Activated CD8-positive, alpha-beta memory T cell treated with anti-CD3 and anti-CD28 coated beads, Interleukin-2, amount 50 U/mL, for 1 hour (primary cell): ENCODE measurements around the gene TBX3.

ENCODE experiments used
- DNase-seq: peaks from one replicate; pipeline ENCODE4 v3.0.0-alpha.2; 2020; ENCODE audit errors: extremely low read depth

The TBX3 gene

GRCh38 chr12:114696443-114697242 is 12.7 kb upstream of the TBX3 start:
- no peak for DNase-seq

- DNase-seq = no peak
These were observed 11.3 kb upstream of the TBX3 start for GRCh38 chr12:114695305-114695592.

- no peak for DNase-seq
These were observed 10.7 kb upstream of the TBX3 start for GRCh38 chr12:114694436-114695304.

GRCh38 chr12:114693532-114693931 is 9.6 kb upstream of the TBX3 start:
- no peak for DNase-seq

- DNase-seq = no peak
These were observed 9.1 kb upstream of the TBX3 start for GRCh38 chr12:114693059-114693531.

GRCh38 chr12:114692186-114693058 is 8.4 kb upstream of the TBX3 start:
- DNase-seq = no peak

GRCh38 chr12:114691763-114692185 is 7.8 kb upstream of the TBX3 start:
- DNase-seq = no peak

- DNase-seq = no peak
These were observed 7.2 kb upstream of the TBX3 start for GRCh38 chr12:114691196-114691595.

GRCh38 chr12:114690267-114691135 is 6.5 kb upstream of the TBX3 start:
- DNase-seq = no peak

- DNase-seq = no peak
These were observed 5.4 kb upstream of the TBX3 start for GRCh38 chr12:114689075-114689994.

- no peak for DNase-seq
These were observed 4.4 kb upstream of the TBX3 start for GRCh38 chr12:114688256-114688845.

- no peak for DNase-seq
These were observed 3.8 kb upstream of the TBX3 start for GRCh38 chr12:114687802-114688201.

GRCh38 chr12:114686773-114687500 is 3.0 kb upstream of the TBX3 start:
- DNase-seq = no peak

- DNase-seq = no peak
These were observed 2.4 kb upstream of the TBX3 start for GRCh38 chr12:114686426-114686772.

GRCh38 chr12:114685869-114686268 is 1.9 kb upstream of the TBX3 start:
- no peak for DNase-seq

GRCh38 chr12:114685320-114685781 is 1.4 kb upstream of the TBX3 start:
- no peak for DNase-seq

GRCh38 chr12:114684870-114685273 is 897 bp upstream of the TBX3 start:
- DNase-seq = no peak

GRCh38 chr12:114683709-114684097 is 272 bp downstream of the TBX3 start:
- DNase-seq = no peak
